ENCODE data around the gene SCAMP3.
"Not testable (repeated sequence)": the region's sequence is repeated elsewhere in the genome, so short reads cannot be mapped to it uniquely, and the experiment has no call there.

SCAMP3 gene
- 27.7 to 81.5 (median 48.0) reads per million in 17 experiments for total RNA-seq

DNA sequence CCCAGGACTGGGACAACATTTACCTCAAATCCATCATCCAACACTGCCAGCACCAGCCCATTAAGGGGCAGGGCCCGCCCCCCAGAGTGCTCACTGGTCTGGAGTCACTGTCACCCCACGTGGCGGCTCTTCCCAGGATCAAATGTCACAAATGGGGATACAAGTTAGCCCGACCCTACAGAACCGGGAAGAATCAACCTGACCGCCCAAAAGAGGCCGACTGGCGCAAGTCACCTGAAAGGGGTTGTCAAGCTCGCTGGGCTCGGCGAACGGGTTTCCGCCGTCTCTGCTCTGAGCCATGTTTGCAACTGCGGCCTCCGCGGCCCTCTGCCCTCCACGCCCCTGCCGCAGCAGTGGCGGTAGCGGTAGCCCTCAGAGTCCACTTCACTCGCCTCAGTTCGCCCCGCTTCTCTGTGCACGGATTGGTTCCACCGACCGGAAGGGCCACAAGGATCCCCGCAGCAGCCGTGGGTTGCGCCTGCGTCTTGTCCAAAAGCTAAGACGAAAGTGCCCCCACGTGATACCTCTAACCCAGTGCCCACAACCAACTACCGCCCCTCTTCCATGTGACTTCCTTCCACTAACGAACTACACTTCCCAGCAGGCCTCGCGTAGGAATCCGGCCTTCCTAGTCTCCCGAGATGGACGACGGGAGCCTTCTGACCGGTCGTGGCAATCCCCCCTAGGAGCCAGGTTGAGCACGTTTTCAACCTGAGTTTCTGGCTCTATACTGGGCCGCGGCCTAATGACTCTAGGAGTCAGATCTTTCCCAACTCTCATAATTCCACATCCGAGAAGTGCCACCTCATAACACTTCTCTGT, at the start of gene SCAMP3:
Gene SCAMP3, minus strand, starts transcription at position 509 of the 822 bp plus-strand sequence. Its CDS starts 209 bp downstream, at position 300.
- peak; percentile 97 to 99 (median 98) for DNase-seq

DNA sequence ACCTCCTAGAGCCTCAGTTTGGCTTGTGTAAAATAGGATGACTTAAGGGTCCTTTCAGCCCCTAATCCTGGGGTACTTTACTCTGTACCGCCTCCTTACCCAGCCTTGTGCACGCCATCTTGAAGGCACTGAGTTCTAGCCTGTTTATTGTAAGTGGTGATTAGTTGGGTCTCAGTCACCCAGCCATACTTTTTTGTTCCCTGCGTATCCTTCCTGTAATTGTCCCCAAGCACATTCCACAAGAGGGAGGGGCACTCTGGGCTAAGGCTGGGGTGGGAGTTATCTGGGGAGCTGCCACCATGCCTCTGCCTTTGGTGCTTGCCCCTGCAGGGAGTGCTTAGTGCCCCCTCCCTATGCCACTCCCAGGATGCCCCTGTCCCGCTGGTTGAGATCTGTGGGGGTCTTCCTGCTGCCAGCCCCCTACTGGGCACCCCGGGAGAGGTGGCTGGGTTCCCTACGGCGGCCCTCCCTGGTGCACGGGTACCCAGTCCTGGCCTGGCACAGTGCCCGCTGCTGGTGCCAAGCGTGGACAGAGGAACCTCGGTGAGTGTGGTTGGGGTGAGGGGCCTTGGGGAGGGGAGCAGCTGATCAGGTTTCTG, 47.4 kb upstream of the SCAMP3 start:
- DNase-seq: peak; percentile 11 to 50 (median 24)

- peak; percentile 99 for DNase-seq
Measured at GRCh38 chr1:155308493-155309422, 46.6 kb upstream of the SCAMP3 start, which contains the start of gene FDPS. TSS of gene FDPS (plus strand) at chr1:155308866. CDS start at chr1:155309790, 924 bp downstream.

DNA sequence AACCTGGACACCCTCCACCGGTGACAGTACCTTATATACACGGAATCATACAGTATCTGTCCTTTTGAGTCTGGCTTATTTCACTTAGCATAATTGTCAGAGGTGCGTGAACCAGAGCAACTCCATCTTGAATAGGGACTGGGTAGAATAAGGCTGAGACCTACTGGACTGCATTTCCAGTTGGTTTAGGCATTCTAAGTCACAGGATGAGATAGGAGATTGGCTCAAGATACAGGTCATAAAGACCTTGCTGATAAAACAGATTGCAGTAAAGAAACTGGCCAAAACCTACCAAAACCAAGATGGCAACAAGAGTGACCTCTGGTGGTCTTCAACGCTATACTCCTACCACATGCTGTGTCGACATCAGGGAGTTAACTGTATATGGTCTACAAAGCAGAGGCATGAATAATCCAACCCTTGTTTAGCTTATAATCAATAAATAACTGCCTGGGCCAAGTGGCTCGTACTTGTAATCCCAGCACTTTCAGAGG, 45.1 kb upstream of the SCAMP3 start:
- peak; percentile 17 to 56 (median 46) for DNase-seq

DNA sequence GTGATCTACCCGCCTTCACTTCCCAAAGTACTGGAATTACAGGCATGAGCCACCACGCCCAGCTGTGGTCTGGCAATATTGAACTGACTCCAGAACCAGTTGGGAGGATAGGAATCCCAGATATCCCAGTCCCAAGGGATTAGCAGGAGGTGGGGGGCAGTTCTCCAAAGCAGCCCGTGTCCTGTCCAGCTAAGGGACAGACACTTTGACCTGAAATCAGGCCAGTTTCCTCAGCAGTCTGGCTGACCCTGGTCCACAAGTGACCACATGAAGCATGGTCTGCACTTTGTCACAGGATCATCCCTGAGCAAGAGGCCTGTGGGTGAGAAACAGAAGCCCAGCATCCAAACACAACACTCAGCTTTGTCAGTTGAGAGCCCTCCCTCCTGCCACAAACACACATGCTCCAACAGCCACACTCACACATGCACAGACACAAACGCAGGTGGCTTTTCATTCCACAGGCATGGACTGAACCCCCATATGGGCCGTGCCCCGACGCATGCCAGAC, 43.8 kb upstream of the SCAMP3 start:
- DNase-seq: no peak

GRCh38 chr1:155304558-155305063, 42.5 kb upstream of the SCAMP3 start:
- no peak for DNase-seq

DNA sequence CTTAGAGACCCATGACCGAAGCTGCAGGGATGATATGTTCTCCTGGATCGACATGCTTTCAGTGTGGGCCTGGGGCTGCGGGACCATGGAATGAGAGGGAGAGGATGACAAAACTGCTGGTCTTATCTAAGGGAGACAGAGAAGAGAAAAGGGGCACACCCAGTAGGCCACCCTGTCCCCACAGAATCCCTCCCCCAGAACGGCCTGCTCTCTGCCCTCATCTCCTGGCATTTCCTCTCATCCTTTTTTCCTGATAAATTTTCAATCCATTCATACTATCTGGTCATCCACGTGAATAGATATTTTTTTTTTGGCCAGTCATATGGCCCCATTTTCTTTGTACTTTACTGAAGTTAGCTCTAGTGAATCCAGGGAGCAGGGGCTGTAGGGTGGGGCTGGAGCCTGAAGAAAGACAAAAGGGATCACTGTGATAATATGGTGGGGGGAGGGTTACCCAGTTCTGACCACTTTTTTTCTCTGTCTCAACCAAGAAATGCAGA, 39.2 kb upstream of the SCAMP3 start, which contains the start of gene PKLR:
Gene PKLR, minus strand, starts transcription at position 97 of the 500 bp plus-strand sequence. Its CDS starts 43 bp downstream, at position 54.
- DNase-seq: no peak

- no peak for DNase-seq
Measured at GRCh38 chr1:155300553-155301329, 38.6 kb upstream of the SCAMP3 start.

DNA sequence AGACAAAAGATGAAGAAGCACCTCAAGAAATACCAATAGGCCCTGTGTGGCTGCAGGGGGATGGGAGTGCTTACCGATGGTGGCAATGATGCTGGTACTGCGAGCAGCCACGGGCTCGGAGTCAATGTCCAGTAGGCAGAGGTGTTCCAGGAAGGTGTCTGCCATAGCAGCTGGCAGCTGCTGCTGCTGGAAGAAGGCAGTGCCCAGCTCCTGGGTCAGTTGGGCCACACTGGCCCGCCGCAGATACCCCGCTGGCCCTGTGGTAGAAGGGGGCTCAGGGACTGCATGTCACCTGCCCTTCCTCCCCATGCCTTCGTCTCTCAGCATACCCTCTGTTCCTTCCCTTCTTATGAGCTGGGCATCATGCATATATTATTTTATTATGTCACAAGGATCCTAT, 37.9 kb upstream of the SCAMP3 start:
- DNase-seq: no peak

- DNase-seq: no peak
Measured at GRCh38 chr1:155297384-155297783, 35.2 kb upstream of the SCAMP3 start.

- DNase-seq: no peak
Measured at GRCh38 chr1:155296661-155297060, 34.5 kb upstream of the SCAMP3 start.

DNA sequence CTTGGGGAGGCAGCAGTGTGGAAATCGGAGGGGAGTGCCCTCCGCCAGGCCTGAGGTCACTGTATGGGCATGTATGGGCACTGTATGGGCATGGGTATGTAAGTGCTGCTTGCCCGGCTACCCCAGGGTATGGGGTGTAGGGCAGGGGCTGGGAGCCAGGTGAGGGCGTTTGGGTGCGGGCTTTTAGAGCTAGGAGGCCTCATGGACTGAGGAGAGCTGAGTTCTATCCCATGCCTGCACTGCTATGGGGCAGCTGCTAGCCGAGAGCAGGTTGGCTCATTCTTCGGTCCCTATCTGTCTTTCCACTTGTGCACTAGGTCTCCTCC, 33.7 kb upstream of the SCAMP3 start:
- no peak for DNase-seq

GRCh38 chr1:155295183-155295941, 33.2 kb upstream of the SCAMP3 start:
- peak in 1 of 4 experiments; percentile 6 for DNase-seq

DNA sequence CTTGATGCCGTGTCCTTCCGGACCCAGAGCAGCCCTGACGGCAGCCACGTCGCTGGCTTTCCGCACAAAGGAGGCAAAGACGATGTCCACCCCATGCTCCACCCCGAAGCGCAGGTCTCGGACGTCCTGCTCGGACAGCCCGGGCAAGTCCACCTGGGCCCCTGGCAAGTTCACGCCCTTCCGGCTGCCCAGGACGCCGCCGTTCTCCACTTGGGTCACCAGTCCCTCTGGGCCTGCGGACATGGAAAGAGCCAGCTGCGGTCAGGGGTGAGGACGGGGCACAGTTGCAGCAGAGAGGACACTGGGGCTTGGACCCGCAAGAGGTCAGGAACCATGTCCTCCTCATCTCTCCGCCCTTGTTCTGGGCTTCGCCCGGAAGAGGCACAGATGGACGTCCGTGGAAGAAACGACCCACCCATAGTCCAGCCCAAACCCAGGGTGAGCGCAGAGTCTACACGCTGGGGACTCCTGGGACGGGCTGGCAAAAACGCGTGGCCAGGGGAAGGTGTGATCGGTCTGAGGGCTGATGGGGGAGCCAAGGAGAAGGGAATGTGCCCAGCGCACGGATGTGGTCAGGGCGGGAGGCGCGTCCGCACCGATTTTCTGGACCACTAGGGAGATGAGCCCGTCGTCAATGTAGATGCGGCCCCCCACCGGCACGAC, 32.5 kb upstream of the SCAMP3 start:
- peak in 1 of 4 experiments; percentile 13 for DNase-seq

DNA sequence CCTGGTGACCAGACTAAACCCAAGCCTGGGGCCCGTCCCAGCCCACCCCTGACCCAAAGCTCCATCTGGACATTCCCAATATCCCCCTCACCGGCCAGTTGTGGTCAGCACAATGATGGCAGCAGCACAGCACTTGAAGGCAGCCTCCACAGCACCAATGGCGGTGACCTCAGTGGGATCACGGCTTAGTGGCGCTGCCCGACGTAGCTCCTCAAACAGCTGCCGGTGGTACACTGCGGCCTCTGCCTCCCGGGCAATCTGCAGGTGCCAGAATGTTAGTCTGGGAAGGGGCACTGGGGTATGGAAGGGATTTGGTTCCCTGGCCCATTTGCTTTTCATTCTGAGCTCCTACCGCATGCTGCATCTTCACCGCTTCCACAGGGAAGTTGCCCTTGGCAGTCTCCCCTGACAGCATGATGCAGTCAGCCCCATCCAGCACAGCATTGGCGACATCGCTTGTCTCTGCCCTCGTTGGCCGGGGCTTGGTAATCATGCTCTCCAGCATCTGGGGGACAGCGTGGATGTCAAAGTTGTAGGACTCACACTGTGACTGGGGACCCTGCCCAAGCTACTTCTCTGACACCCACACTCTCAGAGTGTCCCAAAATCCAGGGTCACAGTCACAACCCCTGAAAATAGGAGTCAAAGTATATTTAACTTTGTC, 31.1 kb upstream of the SCAMP3 start:
- DNase-seq: no peak

DNA sequence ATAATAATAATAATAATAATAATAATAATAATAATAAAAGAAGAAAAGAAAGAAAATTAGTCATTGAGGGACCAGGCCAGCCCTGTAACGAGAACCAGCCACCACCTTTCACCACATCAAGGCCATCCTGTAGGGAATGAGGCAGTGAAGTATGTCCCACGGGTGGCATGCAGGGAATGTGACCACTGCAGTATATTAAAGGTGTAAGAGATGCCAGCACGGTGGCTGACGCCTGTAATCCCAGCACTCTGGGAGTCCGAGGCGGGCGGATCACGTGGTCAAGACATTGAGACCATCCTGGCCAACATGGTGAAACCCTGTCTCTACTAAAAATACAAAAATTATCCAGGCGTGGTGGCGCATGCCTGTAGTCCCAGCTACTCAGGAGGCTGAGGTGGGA, 28.8 kb upstream of the SCAMP3 start:
- DNase-seq: not testable (repeated sequence)

- no peak for DNase-seq
Measured at GRCh38 chr1:155287987-155288543, 25.9 kb upstream of the SCAMP3 start.

GRCh38 chr1:155286544-155286943, 24.4 kb upstream of the SCAMP3 start:
- DNase-seq: no peak

GRCh38 chr1:155285631-155286044, 23.5 kb upstream of the SCAMP3 start:
- no peak for DNase-seq
